GM12875 (cell line): ENCODE results near the gene GCDH.

Source experiments
- H3K4me3 ChIP-seq: one replicate; pipeline ENCODE4 v1.5.1; 2011; ENCODE audit warnings: low read depth, low read length, control low read depth
- CTCF ChIP-seq: IDR thresholded peaks from 2 replicates; pipeline ENCODE4 v1.5.1; 2011; ENCODE audit warnings: low read depth, mild to moderate bottlenecking, control low read depth, inconsistent platforms, low read length, moderate library complexity, borderline replicate concordance; ENCODE audit not compliant: insufficient read depth

The GCDH gene

GRCh38 chr19:12875086-12875485 is 15.9 kb upstream of the GCDH start:
- no peak for TF ChIP-seq CTCF
- H3K4me3 ChIP-seq: no peak overlapping the region

- no peak for TF ChIP-seq CTCF
Measured at GRCh38 chr19:12880551-12881171, 10.3 kb upstream of the GCDH start.

GRCh38 chr19:12881172-12881808 is 9.7 kb upstream of the GCDH start, which contains the start of gene DNASE2:
Gene DNASE2, minus strand, starts transcription at chr19:12881449. Its CDS starts 74 bp downstream, at chr19:12881375.
- TF ChIP-seq CTCF: no peak
- H3K4me3 ChIP-seq: peak within 1 kb of the TSS; percentile 62

More at GRCh38 chr19:12880551-12881171, 10.3 kb upstream of the GCDH start:
- H3K4me3 ChIP-seq: peak overlapping the region; percentile 62

GRCh38 chr19:12882589-12882988 is 8.4 kb upstream of the GCDH start:
- TF ChIP-seq CTCF: no peak
- no peak overlapping the region for H3K4me3 ChIP-seq

GRCh38 chr19:12884202-12884601 is 6.8 kb upstream of the GCDH start:
- H3K4me3 ChIP-seq: no peak overlapping the region
- TF ChIP-seq CTCF: no peak

GRCh38 chr19:12884627-12884925 is 6.4 kb upstream of the GCDH start:
- peak overlapping the region; percentile 58 for H3K4me3 ChIP-seq
- TF ChIP-seq CTCF: no peak
